GM23338 (cell line): Measurements from ENCODE around the gene RAPGEF4. TPM values are rescaled to one million over a fixed set of nuclear protein-coding genes. Genes with fewer than 3 reads are reported as not detected.

Experiments used
- ATAC-seq: fragments of 200-7000 bp; cut with Tn5 transposase; 3 replicates; pipeline ENCODE4 v1.9.1; 2020
- DNase-seq: peaks from one replicate; pipeline ENCODE4 v3.0.0-alpha.2; 2015; ENCODE audit warnings: low spot score
- H2AFZ ChIP-seq: fragments of 200-600 bp; sonication (generic); 2 replicates; pipeline ENCODE4 v1.8.0; 2016; ENCODE audit warnings: antibody characterized with exemption, mild to moderate bottlenecking, moderate library complexity
- H3F3A ChIP-seq: fragments of 200-600 bp; sonication (generic); replicated peaks from 2 replicates; pipeline ENCODE4 v1.8.0; 2017; ENCODE audit warnings: antibody characterized with exemption, mixed run types, low read depth
- H3K27ac ChIP-seq: fragments of 200-600 bp; sonication (generic); 2 replicates; pipeline ENCODE4 v1.6.1; 2016; ENCODE audit warnings: low read depth
- H3K27me3 ChIP-seq: fragments of 200-600 bp; sonication (generic); 2 replicates; pipeline ENCODE4 v1.8.0; 2016; ENCODE audit warnings: mild to moderate bottlenecking, mixed run types, moderate library complexity; ENCODE audit not compliant: insufficient read depth
- H3K36me3 ChIP-seq: fragments of 200-600 bp; sonication (generic); 2 replicates; pipeline ENCODE4 v1.8.0; 2016; ENCODE audit warnings: mild to moderate bottlenecking; ENCODE audit not compliant: insufficient read depth
- H3K4me1 ChIP-seq: fragments of 200-600 bp; sonication (generic); 2 replicates; pipeline ENCODE4 v1.8.0; 2016; ENCODE audit warnings: mild to moderate bottlenecking, moderate library complexity; ENCODE audit not compliant: insufficient read depth
- H3K4me2 ChIP-seq: fragments of 200-600 bp; sonication (generic); 2 replicates; pipeline ENCODE4 v1.7.1; 2017; ENCODE audit warnings: mixed run types
- H3K4me3 ChIP-seq: fragments of 200-600 bp; sonication (generic); 2 replicates; pipeline ENCODE4 v1.6.1; 2016; ENCODE audit warnings: mixed run types
- H3K79me2 ChIP-seq: fragments of 200-600 bp; sonication (generic); replicated peaks from 2 replicates; pipeline ENCODE4 v1.8.0; 2017; ENCODE audit warnings: mild to moderate bottlenecking; ENCODE audit not compliant: insufficient read depth
- H3K9me2 ChIP-seq: fragments of 200-600 bp; sonication (generic); 2 replicates; pipeline ENCODE4 v1.8.0; 2017; ENCODE audit not compliant: insufficient read depth
- H4K20me1 ChIP-seq: fragments of 200-600 bp; sonication (generic); replicated peaks from 2 replicates; pipeline ENCODE4 v1.8.0; 2017; ENCODE audit warnings: mild to moderate bottlenecking; ENCODE audit not compliant: insufficient read depth
- H3K27ac Mint-ChIP-seq: 2 replicates; pipeline ENCODE4 v1.8.0; 2020; ENCODE audit warnings: inconsistent platforms, mild to moderate bottlenecking, moderate library complexity, mixed read lengths
- H3K27me3 Mint-ChIP-seq: 3 replicates; pipeline ENCODE4 v1.8.0; 2022; ENCODE audit warnings: low read depth, mild to moderate bottlenecking, moderate library complexity, mixed read lengths, inconsistent platforms; ENCODE audit not compliant: insufficient read depth, poor library complexity
- H3K36me3 Mint-ChIP-seq: 3 replicates; pipeline ENCODE4 v1.8.0; 2021; ENCODE audit warnings: low read depth, mild to moderate bottlenecking, inconsistent platforms, moderate library complexity, mixed read lengths
- H3K4me1 Mint-ChIP-seq: 3 replicates; pipeline ENCODE4 v1.8.0; 2020; ENCODE audit warnings: mild to moderate bottlenecking, inconsistent platforms, mixed read lengths
- H3K4me3 Mint-ChIP-seq: 3 replicates; pipeline ENCODE4 v1.8.0; 2021; ENCODE audit warnings: moderate library complexity, mild to moderate bottlenecking, inconsistent platforms, mixed read lengths
- H3K9me3 Mint-ChIP-seq: 3 replicates; pipeline ENCODE4 v1.8.0; 2020; ENCODE audit warnings: moderate library complexity, mild to moderate bottlenecking, inconsistent platforms, mixed read lengths
- CREB1 ChIP-seq: fragments of 250-450 bp; sonication (Bioruptor Pico); IDR thresholded peaks from 2 replicates; pipeline ENCODE4 v1.5.0; 2020; ENCODE audit warnings: low read depth, mild to moderate bottlenecking, moderate library complexity
- ETS1 ChIP-seq: IDR thresholded peaks from 2 replicates; pipeline ENCODE4 v1.6.1; 2016; ENCODE audit warnings: antibody characterized with exemption
- EZH2phosphoT487 ChIP-seq: fragments of 200-600 bp; sonication (generic); IDR thresholded peaks from one replicate; pipeline ENCODE4 v1.8.1; 2018; ENCODE audit warnings: antibody characterized with exemption; ENCODE audit not compliant: unreplicated experiment
- NANOG ChIP-seq: IDR thresholded peaks from 2 replicates; pipeline ENCODE4 v1.6.1; 2016; ENCODE audit warnings: antibody characterized with exemption, borderline replicate concordance
- REST ChIP-seq: IDR thresholded peaks from one replicate; pipeline ENCODE4 v1.6.1; 2018; ENCODE audit warnings: antibody characterized with exemption; ENCODE audit not compliant: unreplicated experiment
- STAT1 ChIP-seq: IDR thresholded peaks from one replicate; pipeline ENCODE4 v1.6.1; 2016; ENCODE audit warnings: antibody characterized with exemption; ENCODE audit not compliant: unreplicated experiment
- ZNF331 ChIP-seq: fragments of 250-450 bp; sonication (Bioruptor Pico); IDR thresholded peaks from 2 replicates; pipeline ENCODE4 v1.5.0; 2020; ENCODE audit warnings: low read depth, mild to moderate bottlenecking, moderate library complexity
- ZNF462 ChIP-seq: fragments of 250-450 bp; sonication (Bioruptor Pico); IDR thresholded peaks from 2 replicates; pipeline ENCODE4 v1.5.0; 2020; ENCODE audit warnings: mild to moderate bottlenecking, moderate library complexity
- polyA plus RNA-seq: library from polyadenylated mRNA; unstranded; fragments of >200 nt; fragmentation: Nextera tagmentation; extraction: Ambion mirVana; gene quantifications from 2 replicates; pipeline ENCODE4 v1.2.1, GENCODE V29; 2016
- total RNA-seq: library from RNA; depleted of rRNA; stranded (reverse); fragments of >200 nt; shearing (Covaris generic); gene quantifications from 2 replicates; pipeline ENCODE4 v1.2.3, GENCODE V29; 2014

RAPGEF4 gene
- total and polyA plus RNA-seq, 2 experiments from 2014 or later: 1.7 to 4.7 TPM

- DNase-seq: no peak
- Mint-ChIP-seq H3K9me3 (peaks cover 24% of the 10 kb centered on the region), H3K27me3 (peaks cover 3% of the 10 kb centered on the region), H3K4me1 (peaks cover 10% of the 10 kb centered on the region; the same call in 2 of the 3 replicates), H3K36me3 (peaks cover 22% of the 10 kb centered on the region), H3K27ac (0 out of 2 replicates have a peak overlapping the region, but pooled peaks have one; percentile 5), H3K4me3 (no peak overlapping the region)
- Histone ChIP-seq H3K4me3 (no peak overlapping the region), H3K9me2 (no peaks in the 10 kb centered on the region), H3K36me3 (no peaks in the 10 kb centered on the region), H3K27me3 (no peaks in the 10 kb centered on the region), H3F3A (no peaks in the 10 kb centered on the region), H3K79me2 (no peaks in the 10 kb centered on the region), H3K4me1 (no peaks in the 10 kb centered on the region), H4K20me1 (no peaks in the 10 kb centered on the region), H3K27ac (no peak overlapping the region), H2AFZ (peak overlapping the region; percentile 35; the same call in 1 of the 2 replicates), H3K4me2 (no peak overlapping the region)
- TF ChIP-seq ETS1 (no peak), CREB1 (CRISPR knock-in tag) (no peak), REST (no peak)
- no peak for ATAC-seq
Observed at GRCh38 chr2:172806996-172807395, 71.4 kb downstream of the RAPGEF4 start.

GRCh38 chr2:172808156-172808555 lies 72.5 kb downstream of the RAPGEF4 start:
- Histone ChIP-seq H4K20me1 (no peaks in the 10 kb centered on the region), H2AFZ (no peak overlapping the region), H3K27ac (no peak overlapping the region), H3K79me2 (no peaks in the 10 kb centered on the region), H3K4me3 (no peak overlapping the region), H3K4me2 (no peak overlapping the region), H3K27me3 (no peaks in the 10 kb centered on the region), H3K4me1 (no peaks in the 10 kb centered on the region), H3F3A (no peaks in the 10 kb centered on the region), H3K36me3 (no peaks in the 10 kb centered on the region), H3K9me2 (no peaks in the 10 kb centered on the region)
- peaks cover 10% of the 10 kb centered on the region; the same call in 2 of the 3 replicates for H3K4me1 Mint-ChIP-seq
- H3K27me3 Mint-ChIP-seq: peaks cover 3% of the 10 kb centered on the region
- H3K36me3 Mint-ChIP-seq: peaks cover 11% of the 10 kb centered on the region
- H3K4me3 Mint-ChIP-seq: no peak overlapping the region
- peaks cover 13% of the 10 kb centered on the region for H3K9me3 Mint-ChIP-seq
- ATAC-seq (no peak), DNase-seq (no peak)
- no peak overlapping the region for H3K27ac Mint-ChIP-seq
- TF ChIP-seq STAT1 (no peak), NANOG (no peak), ZNF331 (CRISPR knock-in tag) (no peak), ZNF462 (CRISPR knock-in tag) (no peak), EZH2phosphoT487 (no peak), CREB1 (CRISPR knock-in tag) (no peak), ETS1 (no peak)
